H54 (cell line): ENCODE measurements around the gene CREB3L4.

ENCODE experiments used
- DNase-seq: peaks from one replicate; pipeline ENCODE4 v3.0.0; 2011; ENCODE audit warnings: low spot score, mixed read lengths; ENCODE audit not compliant: insufficient read length
- FAIRE-seq: peaks from 3 replicates; lab custom pipeline; 2011; peaks lifted over from hg19 to GRCh38; lab: Jason Lieb, UNC
- POLR2A ChIP-seq: IDR thresholded peaks from 2 replicates; pipeline ENCODE4 v1.6.1; 2011; ENCODE audit warnings: low read depth, mild to moderate bottlenecking, low read length

The CREB3L4 gene

DNA sequence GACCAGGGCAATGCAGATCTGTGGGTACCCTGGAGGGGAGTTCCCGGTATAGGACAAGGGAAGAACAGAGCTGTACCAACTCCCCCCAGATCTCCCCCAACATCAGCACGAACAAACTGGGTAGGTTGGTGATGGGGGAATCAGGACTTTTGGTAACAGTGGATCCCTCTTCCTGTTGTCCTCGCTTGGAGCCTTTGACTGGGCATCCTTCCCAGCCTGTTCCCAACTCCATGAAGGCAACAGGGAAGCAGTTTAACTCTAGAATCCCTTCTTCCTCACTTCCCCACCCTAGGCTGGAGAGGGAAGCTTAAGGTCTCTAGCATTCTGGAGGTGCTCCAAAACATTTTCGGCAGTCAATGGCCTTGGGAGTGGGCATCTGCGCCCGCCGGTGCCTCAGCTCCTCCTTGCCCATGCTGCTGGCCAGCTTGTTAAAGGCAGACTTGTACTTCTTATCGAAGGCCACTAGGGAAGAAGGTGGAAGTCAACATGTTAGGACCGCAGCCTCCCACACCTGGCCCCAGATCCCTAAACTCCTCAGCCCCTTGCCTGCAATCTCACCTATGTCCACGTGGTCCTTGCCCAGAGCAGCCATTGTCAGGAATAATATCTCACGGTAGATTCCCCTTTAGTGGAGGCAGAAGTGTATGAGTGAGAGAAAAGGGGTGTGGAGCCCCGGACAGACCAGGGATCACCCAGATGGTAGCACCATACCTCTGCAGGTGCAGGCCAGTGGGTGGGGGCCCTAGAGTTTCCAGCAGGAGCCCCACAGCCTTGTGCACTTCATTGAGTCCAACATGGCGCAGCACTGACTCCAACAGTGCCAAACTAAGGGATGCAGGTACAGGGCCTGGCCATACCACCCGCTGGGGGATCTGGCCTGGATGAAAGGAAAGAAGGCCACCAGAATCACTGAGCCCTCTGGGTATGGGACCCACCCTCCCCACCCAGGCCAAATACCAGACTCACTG, 37.4 kb upstream of the CREB3L4 start:
- DNase-seq (no peak), FAIRE-seq (no peak)
- no peak for TF ChIP-seq POLR2A

DNA sequence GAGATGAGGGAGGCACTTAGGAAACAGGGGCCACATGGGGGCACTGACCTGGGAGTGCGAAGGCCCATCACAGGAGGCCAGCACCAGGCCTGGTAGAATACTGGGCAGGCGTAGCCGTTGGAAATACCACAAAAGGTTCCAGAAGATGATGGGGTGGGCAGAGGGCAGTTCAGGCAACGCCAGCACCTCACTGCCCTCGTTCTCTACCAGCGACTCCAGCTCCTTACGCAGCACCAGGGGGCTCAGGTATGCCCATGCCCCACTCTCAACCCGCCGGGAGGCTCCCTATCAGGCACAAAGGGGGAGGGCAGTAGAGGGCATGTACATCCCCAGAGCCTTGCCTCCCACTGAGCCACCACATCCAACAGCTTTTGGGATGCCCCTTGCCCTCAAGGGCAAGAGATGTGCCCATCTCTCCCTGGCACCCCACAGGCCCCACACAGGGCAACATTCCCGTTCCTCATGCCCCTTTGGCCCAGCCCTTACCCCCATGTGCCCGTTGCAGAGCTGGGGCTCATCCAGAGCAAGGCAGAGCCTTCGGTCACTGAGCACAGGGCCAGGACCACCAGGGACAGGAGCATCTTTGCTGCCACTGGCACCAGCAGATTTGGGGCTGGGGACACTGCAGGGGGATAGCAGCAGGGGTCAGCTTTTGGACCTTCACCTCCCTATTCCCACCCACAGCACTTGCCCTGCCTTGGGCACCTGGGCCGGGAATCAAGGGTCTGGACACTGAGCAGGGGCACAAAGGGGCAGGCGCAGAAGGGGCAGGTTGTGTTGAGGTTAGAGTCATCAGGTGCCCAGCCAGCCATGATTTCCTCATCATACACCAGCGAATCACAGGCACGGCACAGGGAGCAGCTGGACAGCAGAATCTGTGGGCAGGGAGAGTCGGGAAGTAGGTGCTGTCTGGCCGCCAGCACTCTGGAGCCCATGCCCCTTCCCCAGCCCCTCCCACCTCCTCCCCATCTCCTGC, 35.3 kb upstream of the CREB3L4 start:
- TF ChIP-seq POLR2A, result no peak
- FAIRE-seq, result no peak

DNA sequence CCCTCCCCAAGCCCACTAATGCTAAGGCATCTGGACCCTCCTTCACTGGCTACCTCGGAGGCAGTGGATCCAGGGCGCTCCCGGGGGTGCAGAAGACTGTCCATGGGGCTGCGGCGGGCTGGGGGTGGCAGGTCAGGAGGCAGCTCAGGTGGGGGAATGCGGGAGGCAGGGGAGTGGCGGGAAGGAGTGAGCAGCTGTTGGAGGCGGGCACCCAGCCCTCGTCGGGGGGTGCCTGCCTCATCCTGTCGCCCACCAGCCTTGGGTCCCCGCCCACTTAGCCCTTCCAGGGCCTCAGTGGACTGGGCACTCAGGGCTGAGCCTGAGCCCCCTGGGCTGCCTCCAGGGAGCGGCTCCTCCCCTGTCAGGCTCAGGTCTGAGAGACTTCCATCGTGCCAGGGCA, 34.3 kb upstream of the CREB3L4 start:
- no peak for FAIRE-seq
- DNase-seq, result no peak
- TF ChIP-seq POLR2A, result no peak

More for the DNA sequence above, 35.3 kb upstream of the CREB3L4 start:
- no peak for DNase-seq

DNA sequence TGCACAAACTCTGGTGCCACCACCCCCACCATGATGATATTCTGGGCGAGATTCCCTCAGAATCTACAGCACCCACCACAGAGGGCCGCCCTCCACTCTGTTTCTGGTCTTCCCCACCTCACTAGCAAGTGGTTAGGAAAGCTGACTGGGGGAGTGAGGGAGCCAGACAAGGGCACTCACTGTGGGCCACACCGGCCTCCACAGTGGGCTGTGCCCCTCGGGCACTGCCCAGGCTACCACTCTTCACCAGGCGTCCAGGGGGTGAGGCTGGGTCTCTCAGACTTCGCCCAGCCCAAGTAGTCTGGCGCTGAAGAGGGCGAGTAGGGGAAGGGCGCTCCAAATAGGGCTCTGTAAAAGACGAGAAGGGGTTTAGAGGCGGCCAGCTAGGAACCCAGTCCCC, 33.7 kb upstream of the CREB3L4 start:
- DNase-seq, result no peak
- TF ChIP-seq POLR2A, result no peak
- no peak for FAIRE-seq

DNA sequence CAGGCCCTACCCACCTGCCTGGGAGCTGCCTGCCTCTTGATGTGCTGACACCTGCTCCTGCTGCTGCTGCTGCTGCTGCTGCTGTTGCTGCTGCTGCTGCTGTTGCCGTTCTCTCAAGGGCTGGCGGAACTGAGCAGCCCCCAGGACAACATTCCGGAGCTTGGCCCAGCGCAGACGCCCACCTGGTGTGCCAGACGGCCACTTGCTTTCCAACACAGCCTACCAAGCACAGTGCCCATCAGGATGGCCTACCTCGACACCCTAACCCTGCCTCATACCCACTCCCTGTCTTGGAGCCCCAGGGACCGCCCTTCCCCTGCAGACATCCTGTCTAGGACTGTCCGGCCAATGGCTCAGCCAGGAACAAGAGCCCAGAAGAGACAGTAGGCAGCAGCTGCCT, 33.0 kb upstream of the CREB3L4 start:
- no peak for FAIRE-seq
- TF ChIP-seq POLR2A, result no peak
- DNase-seq, result no peak

DNA sequence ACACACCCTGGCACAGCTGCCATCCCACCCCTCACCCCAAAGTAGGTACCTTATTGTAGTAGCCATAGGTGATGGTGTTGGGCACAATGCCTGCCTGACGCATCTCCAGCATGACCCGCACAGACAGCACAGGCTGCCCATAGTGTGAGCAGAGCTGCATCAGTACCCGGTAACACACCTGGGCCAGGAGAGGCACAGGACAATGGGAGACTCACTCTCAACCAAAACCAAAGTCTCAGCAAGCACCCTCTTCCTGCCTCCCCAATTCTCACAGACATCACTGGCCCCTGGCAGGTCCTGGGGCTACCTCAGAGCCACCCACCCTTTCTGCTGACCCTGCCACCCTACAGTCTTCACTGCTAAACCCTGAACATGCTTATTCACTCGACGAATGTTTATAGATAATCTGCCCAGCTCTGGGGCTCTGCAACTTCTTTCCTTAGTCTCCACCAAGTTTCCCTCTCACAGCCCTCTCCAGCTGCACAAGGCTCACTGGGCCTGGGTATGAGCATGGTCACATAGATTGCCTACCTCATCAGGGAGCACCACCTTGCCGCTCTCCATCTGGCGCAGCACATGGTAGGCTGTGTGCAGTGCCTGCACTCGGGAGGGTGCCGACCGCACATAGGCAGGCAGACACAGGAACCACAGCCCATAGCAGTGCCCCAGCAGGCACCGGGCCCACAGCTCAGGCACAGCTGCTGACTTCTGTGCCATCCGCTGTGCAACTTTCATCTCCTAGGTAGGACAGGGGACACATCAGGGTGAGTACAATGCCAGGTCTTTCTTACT, 31.5 kb upstream of the CREB3L4 start:
- DNase-seq, result no peak
- FAIRE-seq, result no peak
- no peak for TF ChIP-seq POLR2A

DNA sequence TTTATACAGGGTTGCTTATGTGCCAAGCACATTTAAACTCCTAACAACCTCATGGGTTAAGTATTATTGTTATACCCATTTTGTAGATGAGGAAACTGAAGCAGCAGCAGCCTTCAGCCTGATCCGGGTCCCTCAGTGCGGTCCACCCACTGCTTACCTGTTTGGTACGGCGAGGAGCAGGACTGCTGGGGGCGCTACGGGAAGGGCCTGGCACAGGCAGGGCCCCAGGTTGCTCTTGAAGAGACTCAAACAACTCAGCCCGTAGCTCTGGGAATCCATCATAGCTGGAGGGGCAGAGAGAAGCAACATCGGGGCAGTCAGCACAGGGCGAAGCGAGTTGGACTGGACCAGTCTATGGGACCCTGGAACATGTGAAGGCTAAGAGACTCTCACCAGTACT, 30.4 kb upstream of the CREB3L4 start:
- no peak for TF ChIP-seq POLR2A
- no peak for DNase-seq
- FAIRE-seq, result no peak

DNA sequence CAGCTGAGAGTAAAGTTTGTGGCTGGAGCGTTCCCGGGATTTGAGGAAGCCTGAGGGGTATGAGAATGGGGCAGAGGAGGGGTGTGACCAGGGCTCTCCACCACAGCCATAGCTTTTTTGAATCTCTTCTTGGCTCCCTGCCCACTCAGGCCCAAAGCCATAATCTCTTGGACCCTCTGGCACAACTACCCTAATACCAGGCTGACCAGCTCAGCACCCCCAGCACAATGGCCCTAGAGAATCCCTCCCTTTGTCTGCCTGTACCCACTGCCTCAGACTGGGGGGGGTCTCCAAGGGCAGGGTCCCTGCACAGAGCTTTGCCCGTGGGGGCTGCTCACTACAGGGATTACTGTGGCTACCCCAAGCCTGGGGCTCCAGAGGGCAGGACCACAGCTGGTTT, 28.7 kb upstream of the CREB3L4 start:
- FAIRE-seq, result no peak
- TF ChIP-seq POLR2A, result no peak

DNA sequence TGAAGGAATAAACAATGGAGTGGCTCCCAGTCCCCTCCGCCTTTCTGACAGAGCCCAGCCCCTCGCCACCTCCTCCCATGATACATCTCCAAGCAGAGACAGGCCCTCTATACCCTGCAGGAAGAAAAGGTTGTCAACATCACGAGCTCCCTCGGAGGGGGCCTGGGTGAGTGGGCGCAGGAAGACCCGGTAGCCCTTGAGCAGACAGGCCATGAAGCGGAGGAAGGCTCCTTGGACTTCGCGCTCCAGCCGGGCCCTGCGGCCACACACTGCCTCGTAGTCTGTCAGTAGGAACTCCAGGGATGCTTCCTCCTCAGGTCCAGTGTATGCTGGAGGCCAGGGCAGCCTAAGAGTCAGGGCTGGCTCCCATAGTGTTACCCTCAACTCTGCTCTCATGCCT, 28.2 kb upstream of the CREB3L4 start:
- no peak for TF ChIP-seq POLR2A
- DNase-seq (no peak), FAIRE-seq (no peak)

More for the DNA sequence above, 28.7 kb upstream of the CREB3L4 start:
- DNase-seq, result no peak

DNA sequence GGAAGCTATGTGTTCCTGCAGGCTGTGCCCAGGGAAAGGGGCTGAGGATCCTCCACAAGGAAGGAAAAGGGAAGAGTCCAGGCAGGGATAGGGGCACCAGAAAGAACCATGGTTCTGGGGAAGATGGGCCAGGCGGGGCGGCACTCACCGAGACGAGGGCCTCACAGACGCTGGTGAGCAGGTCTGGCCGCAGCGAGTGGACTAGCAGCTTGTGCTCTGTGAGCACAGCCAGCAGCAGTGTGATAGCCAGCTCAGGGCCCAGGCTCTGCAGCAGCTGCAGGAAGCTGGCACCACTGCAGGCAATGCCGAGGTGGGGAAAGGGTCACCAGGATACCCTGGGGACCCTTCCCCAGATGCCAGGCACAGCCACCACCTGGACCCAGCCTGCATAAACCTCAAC, 26.9 kb upstream of the CREB3L4 start:
- no peak for TF ChIP-seq POLR2A
- no peak for DNase-seq
- FAIRE-seq, result no peak

DNA sequence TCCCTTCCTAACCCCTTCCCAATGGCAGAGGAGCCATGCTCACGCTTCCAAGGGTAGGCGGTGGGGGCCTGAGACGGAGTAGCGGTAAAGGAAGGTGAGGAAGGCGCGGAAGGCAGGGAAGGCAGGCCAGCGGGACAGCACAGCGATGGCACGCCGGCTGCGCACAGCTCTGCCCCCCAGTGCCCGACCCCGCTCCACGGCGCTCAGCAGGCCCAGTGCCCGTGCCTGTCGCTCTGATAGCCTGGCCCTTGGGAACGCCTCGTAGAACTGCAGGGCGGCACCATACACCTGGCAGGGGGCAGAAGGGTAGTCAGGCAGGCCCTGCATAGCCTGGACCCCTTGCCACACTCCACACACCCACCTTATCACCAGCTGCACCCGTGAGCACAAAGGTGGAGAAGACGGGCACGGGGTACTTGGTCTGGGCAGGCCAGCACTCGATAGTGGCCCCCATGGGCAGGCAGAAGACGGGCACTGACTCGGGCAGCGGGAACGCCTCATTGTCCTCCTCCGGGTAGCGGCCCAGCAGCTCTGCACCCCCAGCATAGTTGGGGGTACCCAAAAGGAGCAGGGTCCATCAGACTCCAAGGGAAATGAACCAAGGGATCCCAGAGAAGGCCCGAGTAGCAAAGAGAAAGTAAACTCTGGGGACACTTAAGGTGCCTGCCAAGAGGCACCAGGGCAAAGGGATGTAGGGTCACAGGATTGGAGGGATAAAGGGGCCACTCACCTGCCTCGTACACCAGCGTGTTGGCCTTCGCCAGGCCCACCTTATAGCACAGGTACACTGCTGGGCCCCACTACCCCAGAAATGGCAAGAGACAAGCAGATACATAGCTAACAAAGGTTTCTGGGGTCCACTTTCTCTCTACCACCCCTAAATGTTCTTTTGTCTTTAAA, 25.6 kb upstream of the CREB3L4 start:
- FAIRE-seq (no peak), DNase-seq (no peak)
- TF ChIP-seq POLR2A, result no peak

DNA sequence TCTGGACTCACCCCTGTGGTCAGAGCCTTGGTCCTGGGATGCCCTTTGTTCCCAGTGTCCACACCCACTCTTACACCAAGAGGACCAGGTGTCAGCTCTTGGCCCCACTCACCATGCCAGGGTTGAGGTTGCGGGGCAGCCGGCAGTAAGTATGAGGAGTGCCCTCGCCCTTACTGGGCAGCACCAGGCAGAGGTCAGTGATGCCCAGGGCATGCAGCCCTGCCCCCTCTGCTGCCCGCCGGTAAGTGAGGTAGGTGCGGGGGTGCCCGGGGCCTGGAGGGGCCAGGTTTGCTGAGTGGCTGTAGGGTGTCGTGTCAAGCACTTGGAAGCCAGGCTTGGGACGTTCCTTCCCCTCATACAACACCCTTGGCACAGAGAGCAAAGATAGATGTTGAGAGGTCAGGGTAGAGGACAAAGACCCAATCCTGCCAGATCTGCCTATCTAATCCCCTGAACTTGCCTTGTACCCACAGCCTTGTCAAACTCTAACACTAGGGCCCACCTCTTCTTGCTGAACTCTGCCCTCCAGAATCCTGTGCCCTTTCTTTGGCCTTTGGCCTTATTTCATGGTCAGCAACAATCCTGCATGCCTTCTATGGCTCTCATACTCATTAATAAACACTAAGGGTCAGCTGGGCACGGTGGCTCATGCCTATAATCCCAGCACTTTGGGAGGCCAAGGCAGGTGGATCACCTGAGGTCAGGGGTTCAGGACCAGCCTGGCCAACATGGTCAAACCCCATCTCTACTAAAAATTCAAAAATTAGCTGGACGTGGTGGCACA, 24.7 kb upstream of the CREB3L4 start:
- no peak for FAIRE-seq
- no peak for TF ChIP-seq POLR2A
- no peak for DNase-seq
